ENCODE measurements around the gene TM9SF4.

Gene TM9SF4

DNA sequence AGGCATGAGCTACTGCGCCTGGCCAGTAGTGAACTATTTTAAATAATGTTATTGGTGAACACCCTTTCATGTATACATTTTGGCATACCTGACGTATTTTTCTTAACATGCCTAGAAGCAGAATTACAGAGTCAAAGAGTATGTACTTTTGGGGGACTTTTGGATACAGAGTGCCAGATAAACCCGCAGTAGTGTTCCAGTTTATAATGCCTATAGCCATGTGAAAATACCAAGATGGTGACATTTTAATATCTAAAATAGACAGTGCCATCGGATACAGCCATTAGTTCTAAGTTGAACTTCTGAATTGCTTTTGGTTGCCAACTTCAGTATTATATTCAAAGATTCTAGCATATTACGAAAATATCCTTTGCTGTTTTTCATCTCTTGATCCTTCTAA is 20.3 kb downstream of the TM9SF4 start:
- no peaks in the 10 kb centered on the region for H3K4me1 ChIP-seq (ENCODE audit: control insufficient read depth, insufficient read depth, low read depth, low read length)
- H3K4me3 ChIP-seq (ENCODE audit: insufficient read depth in 1 of 2, low read depth in 1 of 2, low read length in 2 of 2), result no peak overlapping the region
- no peak overlapping the region for H2AFZ ChIP-seq (ENCODE audit: low read depth, low read length)
- H2BK120ac ChIP-seq (ENCODE audit: low read depth, low read length), result no peak overlapping the region
- no peak overlapping the region for H2BK12ac ChIP-seq (ENCODE audit: low read length in 2 of 2)
- no peak overlapping the region for H3K14ac ChIP-seq (ENCODE audit: low read length in 2 of 2)
- no peak overlapping the region for H2BK15ac ChIP-seq (ENCODE audit: low read depth, poor library complexity, severe bottlenecking)
- no peak overlapping the region for H4K8ac ChIP-seq (ENCODE audit: low read length)
- no peak for DNase-seq
- WGBS, result 92% methylated on average over 3 of the region's 5 CpGs
- H3K4me2 ChIP-seq (ENCODE audit: low read length, poor library complexity, severe bottlenecking), result no peak overlapping the region
- H4K91ac ChIP-seq (ENCODE audit: low read length), result no peak overlapping the region
- H3K36me3 ChIP-seq (ENCODE audit: control insufficient read depth in 1 of 2, insufficient read depth in 2 of 2, low read depth in 1 of 2, low read length in 2 of 2), result peaks cover 20 to 27% of the 10 kb centered on the region in 2 experiments
- no peak overlapping the region for H3K4ac ChIP-seq (ENCODE audit: low read depth in 1 of 2, low read length in 2 of 2)
- no peak overlapping the region for H2BK5ac ChIP-seq (ENCODE audit: low read depth, low read length, poor library complexity, severe bottlenecking)
- H2AK5ac ChIP-seq (ENCODE audit: low read length, severe bottlenecking), result no peak overlapping the region
- H3K27ac ChIP-seq (ENCODE audit: low read length, poor library complexity, severe bottlenecking), result no peak overlapping the region
- no peaks in the 10 kb centered on the region for H3K9me3 ChIP-seq (ENCODE audit: control insufficient read depth, low read length)
- H3K27me3 ChIP-seq (ENCODE audit: control insufficient read depth in 1 of 2, insufficient read depth in 1 of 2, low read length in 2 of 2), result no peaks in the 10 kb centered on the region
- peaks cover 66% of the 10 kb centered on the region for H3K79me1 ChIP-seq (replicated peaks; ENCODE audit: low read length, poor library complexity, severe bottlenecking)
- H3K9ac ChIP-seq (ENCODE audit: low read length), result no peak overlapping the region
- no peak overlapping the region for H3K23ac ChIP-seq (ENCODE audit: low read length in 2 of 2)
- H3K18ac ChIP-seq (ENCODE audit: low read depth in 1 of 2, low read length in 2 of 2), result no peak overlapping the region

DNA sequence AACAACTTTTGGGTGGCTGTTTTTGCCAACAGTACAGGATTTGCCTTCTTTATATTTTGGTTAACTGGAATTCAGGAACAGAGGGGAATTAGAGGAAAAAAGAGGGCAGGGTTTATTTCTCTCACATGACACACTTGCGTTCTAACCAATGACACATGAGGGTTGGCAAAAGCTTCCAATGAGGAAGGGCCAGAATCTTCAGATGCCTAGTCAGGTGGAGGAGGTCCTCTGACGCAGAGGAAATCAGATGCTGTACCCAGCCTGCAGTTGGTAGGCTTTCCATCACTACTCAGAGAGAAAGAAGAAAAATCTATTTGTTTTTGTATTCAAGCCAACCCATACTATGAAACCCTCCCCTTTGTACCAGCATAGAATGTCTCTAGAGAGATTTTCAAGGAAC is 20.8 kb downstream of the TM9SF4 start:
- WGBS, result 79% methylated on average over 2 of the region's 2 CpGs
- Histone ChIP-seq H3K27me3 (ENCODE audit: control insufficient read depth in 1 of 2, insufficient read depth in 1 of 2, low read length in 2 of 2) (no peaks in the 10 kb centered on the region), H3K9me3 (ENCODE audit: control insufficient read depth, low read length) (no peaks in the 10 kb centered on the region), H2BK5ac (ENCODE audit: low read depth, low read length, poor library complexity, severe bottlenecking) (no peak overlapping the region), H3K4me2 (ENCODE audit: low read length, poor library complexity, severe bottlenecking) (no peak overlapping the region), H3K9ac (ENCODE audit: low read length) (no peak overlapping the region), H2BK12ac (ENCODE audit: low read length in 2 of 2) (no peak overlapping the region), H2AFZ (ENCODE audit: low read depth, low read length) (no peak overlapping the region), H3K79me1 (replicated peaks; ENCODE audit: low read length, poor library complexity, severe bottlenecking) (peaks cover 62% of the 10 kb centered on the region), H3K27ac (ENCODE audit: low read length, poor library complexity, severe bottlenecking) (no peak overlapping the region), H3K4me1 (ENCODE audit: control insufficient read depth, insufficient read depth, low read depth, low read length) (no peaks in the 10 kb centered on the region), H2BK120ac (ENCODE audit: low read depth, low read length) (no peak overlapping the region), H3K23ac (ENCODE audit: low read length in 2 of 2) (no peak overlapping the region), H3K4me3 (ENCODE audit: insufficient read depth in 1 of 2, low read depth in 1 of 2, low read length in 2 of 2) (no peak overlapping the region), H3K18ac (ENCODE audit: low read depth in 1 of 2, low read length in 2 of 2) (no peak overlapping the region), H3K36me3 (ENCODE audit: control insufficient read depth in 1 of 2, insufficient read depth in 2 of 2, low read depth in 1 of 2, low read length in 2 of 2) (peaks cover 17 to 22% of the 10 kb centered on the region in 2 experiments), H3K14ac (ENCODE audit: low read length in 2 of 2) (no peak overlapping the region), H2BK15ac (ENCODE audit: low read depth, poor library complexity, severe bottlenecking) (peak overlapping the region; percentile 63), H2AK5ac (ENCODE audit: low read length, severe bottlenecking) (no peak overlapping the region), H3K4ac (ENCODE audit: low read depth in 1 of 2, low read length in 2 of 2) (no peak overlapping the region), H4K8ac (ENCODE audit: low read length) (no peak overlapping the region), H4K91ac (ENCODE audit: low read length) (no peak overlapping the region)
- no peak for DNase-seq

DNA sequence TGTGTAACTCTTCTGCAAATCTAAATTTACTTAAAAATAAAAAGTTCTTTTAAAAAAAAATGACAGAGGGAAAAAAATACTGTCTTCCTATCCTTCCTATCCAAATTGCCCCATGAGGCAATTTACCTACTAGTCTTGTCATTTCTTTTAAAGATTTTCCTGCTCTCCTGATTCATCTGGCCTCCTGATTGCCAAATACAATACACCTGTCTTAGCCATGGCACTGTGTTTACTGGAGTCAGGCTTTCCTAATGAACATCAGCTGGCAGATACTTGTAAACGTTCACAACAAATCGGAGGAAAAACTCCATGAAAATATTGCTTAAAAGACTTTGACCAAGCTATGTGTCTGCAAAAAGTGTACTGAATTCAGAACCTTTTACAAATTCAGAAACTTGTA is 21.5 kb downstream of the TM9SF4 start:
- Histone ChIP-seq H2BK15ac (ENCODE audit: low read depth, poor library complexity, severe bottlenecking) (no peak overlapping the region), H3K79me1 (replicated peaks; ENCODE audit: low read length, poor library complexity, severe bottlenecking) (peaks cover 59% of the 10 kb centered on the region), H3K9me3 (ENCODE audit: control insufficient read depth, low read length) (no peaks in the 10 kb centered on the region), H4K8ac (ENCODE audit: low read length) (no peak overlapping the region), H3K36me3 (ENCODE audit: control insufficient read depth in 1 of 2, insufficient read depth in 2 of 2, low read depth in 1 of 2, low read length in 2 of 2) (peaks cover 17 to 28% of the 10 kb centered on the region in 2 experiments), H3K27ac (ENCODE audit: low read length, poor library complexity, severe bottlenecking) (no peak overlapping the region), H3K18ac (ENCODE audit: low read depth in 1 of 2, low read length in 2 of 2) (no peak overlapping the region), H2BK120ac (ENCODE audit: low read depth, low read length) (no peak overlapping the region), H2AK5ac (ENCODE audit: low read length, severe bottlenecking) (no peak overlapping the region), H3K27me3 (ENCODE audit: control insufficient read depth in 1 of 2, insufficient read depth in 1 of 2, low read length in 2 of 2) (no peaks in the 10 kb centered on the region), H2BK12ac (ENCODE audit: low read length in 2 of 2) (no peak overlapping the region), H3K9ac (ENCODE audit: low read length) (no peak overlapping the region), H3K4me2 (ENCODE audit: low read length, poor library complexity, severe bottlenecking) (no peak overlapping the region), H2BK5ac (ENCODE audit: low read depth, low read length, poor library complexity, severe bottlenecking) (no peak overlapping the region), H3K14ac (ENCODE audit: low read length in 2 of 2) (no peak overlapping the region), H3K4me3 (ENCODE audit: insufficient read depth in 1 of 2, low read depth in 1 of 2, low read length in 2 of 2) (no peak overlapping the region), H3K23ac (ENCODE audit: low read length in 2 of 2) (no peak overlapping the region), H2AFZ (ENCODE audit: low read depth, low read length) (no peak overlapping the region), H3K4ac (ENCODE audit: low read depth in 1 of 2, low read length in 2 of 2) (no peak overlapping the region), H4K91ac (ENCODE audit: low read length) (no peak overlapping the region), H3K4me1 (ENCODE audit: control insufficient read depth, insufficient read depth, low read depth, low read length) (peaks cover 1% of the 10 kb centered on the region)
- WGBS, result 76% methylated on average over 2 of the region's 2 CpGs
- DNase-seq, result no peak

DNA sequence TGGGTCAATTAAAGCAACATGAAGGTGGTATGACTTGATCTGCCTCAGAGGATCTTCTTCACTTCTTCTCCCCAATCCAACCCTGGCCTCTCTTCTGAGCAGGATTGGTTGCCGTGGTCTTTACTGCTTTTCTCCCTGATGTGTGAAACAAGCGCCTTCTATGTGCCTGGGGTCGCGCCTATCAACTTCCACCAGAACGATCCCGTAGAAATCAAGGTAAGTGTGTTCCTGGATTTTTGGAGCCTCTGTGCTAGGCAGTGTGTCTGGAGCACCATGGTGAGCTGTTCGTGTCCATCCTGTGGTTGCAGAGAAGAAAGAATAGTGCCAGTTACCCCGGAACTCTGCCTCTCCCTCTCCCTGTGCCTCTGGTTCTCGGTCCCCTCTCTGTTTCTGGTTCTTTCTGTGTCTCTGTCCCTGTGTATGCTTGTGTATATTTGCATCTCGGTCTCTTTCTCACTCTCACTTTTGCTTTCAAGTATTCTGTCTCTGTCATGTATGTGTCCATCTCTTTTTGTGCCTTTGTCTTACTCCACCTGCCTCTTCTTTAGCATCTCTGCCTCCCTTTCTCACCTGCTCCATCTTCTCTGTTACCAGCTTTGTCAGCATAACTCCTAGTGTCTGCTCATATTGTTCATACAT is 23.5 kb downstream of the TM9SF4 start:
- Histone ChIP-seq H3K14ac (ENCODE audit: low read length in 2 of 2) (no peak overlapping the region), H2BK120ac (ENCODE audit: low read depth, low read length) (no peak overlapping the region), H4K8ac (ENCODE audit: low read length) (no peak overlapping the region), H2BK15ac (ENCODE audit: low read depth, poor library complexity, severe bottlenecking) (no peak overlapping the region), H2BK5ac (ENCODE audit: low read depth, low read length, poor library complexity, severe bottlenecking) (no peak overlapping the region), H3K79me1 (replicated peaks; ENCODE audit: low read length, poor library complexity, severe bottlenecking) (peaks cover 59% of the 10 kb centered on the region), H4K91ac (ENCODE audit: low read length) (no peak overlapping the region), H2BK12ac (ENCODE audit: low read length in 2 of 2) (no peak overlapping the region), H3K27me3 (ENCODE audit: control insufficient read depth in 1 of 2, insufficient read depth in 1 of 2, low read length in 2 of 2) (no peaks in the 10 kb centered on the region), H3K4me1 (ENCODE audit: control insufficient read depth, insufficient read depth, low read depth, low read length) (peaks cover 1% of the 10 kb centered on the region), H3K4me2 (ENCODE audit: low read length, poor library complexity, severe bottlenecking) (no peak overlapping the region), H3K9ac (ENCODE audit: low read length) (no peak overlapping the region), H3K4ac (ENCODE audit: low read depth in 1 of 2, low read length in 2 of 2) (no peak overlapping the region), H3K23ac (ENCODE audit: low read length in 2 of 2) (no peak overlapping the region), H3K36me3 (ENCODE audit: control insufficient read depth in 1 of 2, insufficient read depth in 2 of 2, low read depth in 1 of 2, low read length in 2 of 2) (peaks cover 31 to 46% of the 10 kb centered on the region in 2 experiments), H2AK5ac (ENCODE audit: low read length, severe bottlenecking) (no peak overlapping the region), H3K9me3 (ENCODE audit: control insufficient read depth, low read length) (no peaks in the 10 kb centered on the region), H3K18ac (ENCODE audit: low read depth in 1 of 2, low read length in 2 of 2) (no peak overlapping the region), H3K4me3 (ENCODE audit: insufficient read depth in 1 of 2, low read depth in 1 of 2, low read length in 2 of 2) (no peak overlapping the region), H2AFZ (ENCODE audit: low read depth, low read length) (no peak overlapping the region), H3K27ac (ENCODE audit: low read length, poor library complexity, severe bottlenecking) (no peak overlapping the region)
- WGBS, result 97% methylated on average over 9 of the region's 10 CpGs
- DNase-seq, result no peak

Measured in mesenchymal stem cell (in vitro differentiated cells and primary cell).